GM23338 (cell line): ENCODE measurements around the gene PHF10. TPM values are rescaled to one million over a fixed set of nuclear protein-coding genes. Genes with fewer than 3 reads are reported as not detected.

ENCODE experiments used
- ATAC-seq: fragments of 200-7000 bp; cut with Tn5 transposase; 3 replicates; pipeline ENCODE4 v1.9.1; 2020
- DNase-seq: peaks from one replicate; pipeline ENCODE4 v3.0.0-alpha.2; 2015; ENCODE audit warnings: low spot score
- H2AFZ ChIP-seq: fragments of 200-600 bp; sonication (generic); 2 replicates; pipeline ENCODE4 v1.8.0; 2016; ENCODE audit warnings: antibody characterized with exemption, mild to moderate bottlenecking, moderate library complexity
- H3F3A ChIP-seq: fragments of 200-600 bp; sonication (generic); replicated peaks from 2 replicates; pipeline ENCODE4 v1.8.0; 2017; ENCODE audit warnings: antibody characterized with exemption, mixed run types, low read depth
- H3K27ac ChIP-seq: fragments of 200-600 bp; sonication (generic); 2 replicates; pipeline ENCODE4 v1.6.1; 2016; ENCODE audit warnings: low read depth
- H3K27me3 ChIP-seq: fragments of 200-600 bp; sonication (generic); 2 replicates; pipeline ENCODE4 v1.8.0; 2016; ENCODE audit warnings: mild to moderate bottlenecking, mixed run types, moderate library complexity; ENCODE audit not compliant: insufficient read depth
- H3K36me3 ChIP-seq: fragments of 200-600 bp; sonication (generic); 2 replicates; pipeline ENCODE4 v1.8.0; 2016; ENCODE audit warnings: mild to moderate bottlenecking; ENCODE audit not compliant: insufficient read depth
- H3K4me1 ChIP-seq: fragments of 200-600 bp; sonication (generic); 2 replicates; pipeline ENCODE4 v1.8.0; 2016; ENCODE audit warnings: mild to moderate bottlenecking, moderate library complexity; ENCODE audit not compliant: insufficient read depth
- H3K4me2 ChIP-seq: fragments of 200-600 bp; sonication (generic); 2 replicates; pipeline ENCODE4 v1.7.1; 2017; ENCODE audit warnings: mixed run types
- H3K4me3 ChIP-seq: fragments of 200-600 bp; sonication (generic); 2 replicates; pipeline ENCODE4 v1.6.1; 2016; ENCODE audit warnings: mixed run types
- H3K79me2 ChIP-seq: fragments of 200-600 bp; sonication (generic); replicated peaks from 2 replicates; pipeline ENCODE4 v1.8.0; 2017; ENCODE audit warnings: mild to moderate bottlenecking; ENCODE audit not compliant: insufficient read depth
- H3K9me2 ChIP-seq: fragments of 200-600 bp; sonication (generic); 2 replicates; pipeline ENCODE4 v1.8.0; 2017; ENCODE audit not compliant: insufficient read depth
- H4K20me1 ChIP-seq: fragments of 200-600 bp; sonication (generic); replicated peaks from 2 replicates; pipeline ENCODE4 v1.8.0; 2017; ENCODE audit warnings: mild to moderate bottlenecking; ENCODE audit not compliant: insufficient read depth
- H3K27ac Mint-ChIP-seq: 2 replicates; pipeline ENCODE4 v1.8.0; 2020; ENCODE audit warnings: inconsistent platforms, mild to moderate bottlenecking, moderate library complexity, mixed read lengths
- H3K27me3 Mint-ChIP-seq: 3 replicates; pipeline ENCODE4 v1.8.0; 2022; ENCODE audit warnings: low read depth, mild to moderate bottlenecking, moderate library complexity, mixed read lengths, inconsistent platforms; ENCODE audit not compliant: insufficient read depth, poor library complexity
- H3K36me3 Mint-ChIP-seq: 3 replicates; pipeline ENCODE4 v1.8.0; 2021; ENCODE audit warnings: low read depth, mild to moderate bottlenecking, inconsistent platforms, moderate library complexity, mixed read lengths
- H3K4me1 Mint-ChIP-seq: 3 replicates; pipeline ENCODE4 v1.8.0; 2020; ENCODE audit warnings: mild to moderate bottlenecking, inconsistent platforms, mixed read lengths
- H3K4me3 Mint-ChIP-seq: 3 replicates; pipeline ENCODE4 v1.8.0; 2021; ENCODE audit warnings: moderate library complexity, mild to moderate bottlenecking, inconsistent platforms, mixed read lengths
- H3K9me3 Mint-ChIP-seq: 3 replicates; pipeline ENCODE4 v1.8.0; 2020; ENCODE audit warnings: moderate library complexity, mild to moderate bottlenecking, inconsistent platforms, mixed read lengths
- CREB1 ChIP-seq: fragments of 250-450 bp; sonication (Bioruptor Pico); IDR thresholded peaks from 2 replicates; pipeline ENCODE4 v1.5.0; 2020; ENCODE audit warnings: low read depth, mild to moderate bottlenecking, moderate library complexity
- CTCF ChIP-seq, 2 experiments: fragments of 200-600 bp in 1 of 2; sonication (generic) in 1 of 2; conservative IDR thresholded peaks; 2 replicates each; pipeline versions ENCODE4 v1.5.1 to v1.6.1; 2016 to 2017; ENCODE audit warnings: antibody characterized with exemption in 2 of 2, low read depth in 2 of 2, mild to moderate bottlenecking in 2 of 2, moderate library complexity in 1 of 2
- ETS1 ChIP-seq: IDR thresholded peaks from 2 replicates; pipeline ENCODE4 v1.6.1; 2016; ENCODE audit warnings: antibody characterized with exemption
- EZH2 ChIP-seq: fragments of 200-600 bp; sonication (generic); IDR thresholded peaks from one replicate; pipeline ENCODE4 v1.8.0; 2017; ENCODE audit warnings: antibody characterized with exemption, mild to moderate bottlenecking, low read depth; ENCODE audit not compliant: unreplicated experiment
- EZH2phosphoT487 ChIP-seq: fragments of 200-600 bp; sonication (generic); IDR thresholded peaks from one replicate; pipeline ENCODE4 v1.8.1; 2018; ENCODE audit warnings: antibody characterized with exemption; ENCODE audit not compliant: unreplicated experiment
- JUNB ChIP-seq: IDR thresholded peaks from one replicate; pipeline ENCODE4 v1.6.1; 2016; ENCODE audit warnings: antibody characterized with exemption; ENCODE audit not compliant: unreplicated experiment
- NANOG ChIP-seq: IDR thresholded peaks from 2 replicates; pipeline ENCODE4 v1.6.1; 2016; ENCODE audit warnings: antibody characterized with exemption, borderline replicate concordance
- POLR2AphosphoS5 ChIP-seq: IDR thresholded peaks from 2 replicates; pipeline ENCODE4 v1.6.1; 2016; ENCODE audit warnings: antibody characterized with exemption, low read depth
- REST ChIP-seq: IDR thresholded peaks from one replicate; pipeline ENCODE4 v1.6.1; 2018; ENCODE audit warnings: antibody characterized with exemption; ENCODE audit not compliant: unreplicated experiment
- STAT1 ChIP-seq: IDR thresholded peaks from one replicate; pipeline ENCODE4 v1.6.1; 2016; ENCODE audit warnings: antibody characterized with exemption; ENCODE audit not compliant: unreplicated experiment
- ZNF114 ChIP-seq: fragments of 250-450 bp; sonication (Bioruptor Pico); IDR thresholded peaks from 2 replicates; pipeline ENCODE4 v1.5.0; 2020; ENCODE audit warnings: mild to moderate bottlenecking, moderate library complexity
- ZNF331 ChIP-seq: fragments of 250-450 bp; sonication (Bioruptor Pico); IDR thresholded peaks from 2 replicates; pipeline ENCODE4 v1.5.0; 2020; ENCODE audit warnings: low read depth, mild to moderate bottlenecking, moderate library complexity
- ZNF462 ChIP-seq: fragments of 250-450 bp; sonication (Bioruptor Pico); IDR thresholded peaks from 2 replicates; pipeline ENCODE4 v1.5.0; 2020; ENCODE audit warnings: mild to moderate bottlenecking, moderate library complexity
- polyA plus RNA-seq: library from polyadenylated mRNA; unstranded; fragments of >200 nt; fragmentation: Nextera tagmentation; extraction: Ambion mirVana; gene quantifications from 2 replicates; pipeline ENCODE4 v1.2.1, GENCODE V29; 2016
- total RNA-seq: library from RNA; depleted of rRNA; stranded (reverse); fragments of >200 nt; shearing (Covaris generic); gene quantifications from 2 replicates; pipeline ENCODE4 v1.2.3, GENCODE V29; 2014

PHF10 gene
- total and polyA plus RNA-seq, 2 experiments from 2014 or later, result 16.5 to 44.7 TPM

GRCh38 chr6:169714178-169714577 is 10.1 kb downstream of the PHF10 start:
- H3K4me3 ChIP-seq, result no peak overlapping the region
- no peaks in the 10 kb centered on the region for H3F3A ChIP-seq
- no peaks in the 10 kb centered on the region for H3K9me2 ChIP-seq
- ATAC-seq (no peak), DNase-seq (no peak)
- H3K36me3 ChIP-seq, result peaks cover 40% of the 10 kb centered on the region; the same call in 1 of the 2 replicates
- H3K4me1 Mint-ChIP-seq, result no peaks in the 10 kb centered on the region
- H4K20me1 ChIP-seq, result 0 out of 2 replicates have a peak, but pooled peaks cover 4% of the 10 kb centered on the region
- no peaks in the 10 kb centered on the region for H3K4me1 ChIP-seq
- no peak overlapping the region for H3K4me2 ChIP-seq
- H3K27ac ChIP-seq, result no peak overlapping the region
- no peak overlapping the region for H3K4me3 Mint-ChIP-seq
- H3K27me3 ChIP-seq, result no peaks in the 10 kb centered on the region
- TF ChIP-seq EZH2phosphoT487 (no peak), STAT1 (no peak), ETS1 (no peak), CREB1 (CRISPR knock-in tag) (no peak), NANOG (no peak), ZNF462 (CRISPR knock-in tag) (no peak), CTCF (conservative IDR thresholded peaks at IDR 0.05; ENCODE audit: low read depth in 2 of 2) (no peak), JUNB (no peak), EZH2 (no peak), ZNF331 (no peak), ZNF114 (CRISPR knock-in tag) (no peak), REST (no peak), POLR2AphosphoS5 (no peak)
- H3K79me2 ChIP-seq, result peaks cover 21% of the 10 kb centered on the region
- no peaks in the 10 kb centered on the region for H3K9me3 Mint-ChIP-seq
- no peaks in the 10 kb centered on the region for H3K27me3 Mint-ChIP-seq
- H2AFZ ChIP-seq, result no peak overlapping the region
- H3K36me3 Mint-ChIP-seq, result peaks cover 64% of the 10 kb centered on the region
- H3K27ac Mint-ChIP-seq, result no peak overlapping the region
